ENCODE measurements around the gene SRF. TPM values are rescaled to one million over a fixed set of nuclear protein-coding genes. Genes with fewer than 3 reads are reported as not detected.

Gene SRF
- total RNA-seq, 1 experiment from 2014 or later, result 35.0 TPM

GRCh38 chr6:43180058-43180457 lies 9.0 kb downstream of the SRF start:
- DNase-seq (no peak), ATAC-seq (no peak)
- Histone ChIP-seq H3K4me1 (ENCODE audit: insufficient read depth, low read length) (peaks cover 15% of the 10 kb centered on the region), H3K4me2 (ENCODE audit: low read length) (no peak overlapping the region), H3F3A (ENCODE audit: low read length, unreplicated experiment) (no peaks in the 10 kb centered on the region), H3K9me2 (replicated peaks; ENCODE audit: low read length) (no peaks in the 10 kb centered on the region), H3K4me3 (ENCODE audit: low read length) (no peak overlapping the region), H4K20me1 (ENCODE audit: low read length) (no peaks in the 10 kb centered on the region), H3K9ac (ENCODE audit: low read length) (no peak overlapping the region), H3K36me3 (ENCODE audit: low read depth, low read length) (peaks cover 31% of the 10 kb centered on the region), H3K27ac (ENCODE audit: low read length) (no peak overlapping the region), H3K9me3 (ENCODE audit: low read length) (no peaks in the 10 kb centered on the region), H2AFZ (ENCODE audit: low read length) (no peak overlapping the region), H3K27me3 (ENCODE audit: low read length) (no peaks in the 10 kb centered on the region), H3K79me2 (ENCODE audit: low read length) (peaks cover 11% of the 10 kb centered on the region)
- intact Hi-C loops (cut with micrococcal nuclease), result no loop called here
- ChIA-PET CTCF (no interaction called here), POLR2A (ENCODE audit: unreplicated experiment) (no interaction called here)
- no peak for TF ChIP-seq EZH2phosphoT487 (IDR thresholded peaks at IDR 0.05; ENCODE audit: borderline replicate concordance, low read length)
- TF ChIP-seq EZH2 (IDR thresholded peaks at IDR 0.05; ENCODE audit: low read length, unreplicated experiment), result no peak
- TF ChIP-seq CTCF (conservative IDR thresholded peaks at IDR 0.05; ENCODE audit: low read depth, low read length), result no peak
- BruUV-seq (replicated peaks), result no TSS peak

GRCh38 chr6:43180985-43181384 lies 9.9 kb downstream of the SRF start:
- ATAC-seq, result no peak
- H3K27ac ChIP-seq (ENCODE audit: low read length), result no peak overlapping the region
- CTCF ChIA-PET, result interaction anchor here (1.1 kb wide), 1 partner anchor 37 kb away, joined by 3 read pairs; no protein-coding TSS in a partner anchor

More at GRCh38 chr6:43180985-43181384, 9.9 kb downstream of the SRF start:
- no peak overlapping the region for H2AFZ ChIP-seq (ENCODE audit: low read length)
- TF ChIP-seq CTCF (conservative IDR thresholded peaks at IDR 0.05; ENCODE audit: low read depth, low read length), result no peak
- no peak for TF ChIP-seq EZH2phosphoT487 (IDR thresholded peaks at IDR 0.05; ENCODE audit: borderline replicate concordance, low read length)
- no peak for TF ChIP-seq EZH2 (IDR thresholded peaks at IDR 0.05; ENCODE audit: low read length, unreplicated experiment)
- BruUV-seq (replicated peaks), result no TSS peak
- no peaks in the 10 kb centered on the region for H3K9me2 ChIP-seq (replicated peaks; ENCODE audit: low read length)
- intact Hi-C loops (cut with micrococcal nuclease), result no loop called here
- 0 out of 2 replicates have a peak, but pooled peaks cover 2% of the 10 kb centered on the region for H3K79me2 ChIP-seq (ENCODE audit: low read length)
- peaks cover 13% of the 10 kb centered on the region for H3K4me1 ChIP-seq (ENCODE audit: insufficient read depth, low read length)
- H3K27me3 ChIP-seq (ENCODE audit: low read length), result no peaks in the 10 kb centered on the region
- no peaks in the 10 kb centered on the region for H3F3A ChIP-seq (ENCODE audit: low read length, unreplicated experiment)
- no peak overlapping the region for H3K9ac ChIP-seq (ENCODE audit: low read length)
- H3K4me3 ChIP-seq (ENCODE audit: low read length), result no peak overlapping the region
- peaks cover 22% of the 10 kb centered on the region for H3K36me3 ChIP-seq (ENCODE audit: low read depth, low read length)
- H4K20me1 ChIP-seq (ENCODE audit: low read length), result no peaks in the 10 kb centered on the region
- H3K4me2 ChIP-seq (ENCODE audit: low read length), result peak overlapping the region; percentile 93; the same call in 1 of the 2 replicates
- POLR2A ChIA-PET (ENCODE audit: unreplicated experiment), result no interaction called here
- no peak for DNase-seq
- H3K9me3 ChIP-seq (ENCODE audit: low read length), result no peaks in the 10 kb centered on the region

Data from PC-3 (cell line).